Osteoblast (primary cell): ENCODE measurements around the gene SMIM7. TPM values are rescaled to one million over a fixed set of nuclear protein-coding genes. Genes with fewer than 3 reads are reported as not detected.
"Not testable (repeated sequence)": the region's sequence is repeated elsewhere in the genome, so short reads cannot be mapped to it uniquely, and the experiment has no call there.

Source experiments
- DNase-seq: peaks from one replicate; pipeline ENCODE4 v3.0.0; 2011; ENCODE audit warnings: low spot score, mixed read lengths; ENCODE audit not compliant: insufficient read length; ENCODE audit errors: missing footprints
- H2AFZ ChIP-seq: 2 replicates; pipeline ENCODE4 v1.6.0; 2011; ENCODE audit warnings: mild to moderate bottlenecking, low read length
- H3K27ac ChIP-seq: 2 replicates; pipeline ENCODE4 v1.5.1; 2011; ENCODE audit warnings: mild to moderate bottlenecking, low read depth, low read length, moderate library complexity
- H3K27me3 ChIP-seq: 2 replicates; pipeline ENCODE4 v1.6.0; 2012; ENCODE audit warnings: mild to moderate bottlenecking, control low read depth, inconsistent platforms, low read length, moderate library complexity; ENCODE audit not compliant: insufficient read depth
- H3K36me3 ChIP-seq: 2 replicates; pipeline ENCODE4 v1.5.1; 2011; ENCODE audit warnings: mild to moderate bottlenecking, low read length, control low read depth, moderate library complexity; ENCODE audit not compliant: insufficient read depth
- H3K4me1 ChIP-seq: 2 replicates; pipeline ENCODE4 v1.5.1; 2011; ENCODE audit warnings: mild to moderate bottlenecking, low read length, control low read depth, moderate library complexity; ENCODE audit not compliant: insufficient read depth
- H3K4me2 ChIP-seq: 2 replicates; pipeline ENCODE4 v1.6.0; 2011; ENCODE audit warnings: mild to moderate bottlenecking, low read length; ENCODE audit not compliant: insufficient read depth
- H3K4me3 ChIP-seq: fragments of 200-600 bp; sonication (generic); 3 replicates; pipeline ENCODE4 v1.5.1; 2012; ENCODE audit warnings: mild to moderate bottlenecking, low read length, inconsistent platforms; ENCODE audit not compliant: insufficient read depth
- H3K79me2 ChIP-seq: 2 replicates; pipeline ENCODE4 v1.6.0; 2012; ENCODE audit warnings: mild to moderate bottlenecking, low read length, control low read depth, inconsistent platforms; ENCODE audit not compliant: insufficient read depth
- H3K9me3 ChIP-seq: 2 replicates; pipeline ENCODE4 v1.5.1; 2011; ENCODE audit warnings: low read depth, low read length, control low read depth
- H4K20me1 ChIP-seq: 2 replicates; pipeline ENCODE4 v1.6.0; 2012; ENCODE audit warnings: mild to moderate bottlenecking, low read length, control low read depth; ENCODE audit not compliant: insufficient read depth
- total RNA-seq: library from RNA; depleted of rRNA; stranded (reverse); fragments of >200 nt; gene quantifications from 2 replicates; pipeline ENCODE4 v1.2.3, GENCODE V29; 2012
- TF ChIP-seq, protein P1 (sequence below): IDR thresholded peaks from 2 replicates; pipeline ENCODE4 v1.5.1; 2011; ENCODE audit warnings: mild to moderate bottlenecking, low read depth, low read length, moderate library complexity; ENCODE audit errors: extremely low read depth

SMIM7 gene
- total RNA-seq, 1 donor = 60.1 TPM

DNA sequence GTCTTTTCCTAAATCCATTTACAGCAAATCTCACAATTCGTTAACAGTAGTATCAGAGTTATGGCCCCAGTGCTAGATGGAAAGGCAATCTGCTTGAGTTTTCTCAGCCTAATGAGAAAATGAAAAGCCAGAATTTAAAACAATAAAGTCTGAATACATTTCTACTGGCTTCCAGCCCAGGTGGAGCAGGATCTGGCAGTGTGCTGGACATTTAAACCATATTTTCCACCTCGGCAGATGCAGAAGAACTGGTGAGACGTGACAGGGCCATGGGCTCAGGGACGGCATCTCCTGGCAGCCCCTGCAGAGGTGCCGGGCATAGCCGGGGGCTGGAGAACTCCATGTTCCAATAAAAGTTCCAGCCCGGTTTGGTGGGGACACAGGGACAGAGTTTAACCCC, 7.1 kb downstream of the SMIM7 start:
- H3K36me3 ChIP-seq = peaks cover 52% of the 10 kb centered on the region

GRCh38 chr19:16651421-16652188, 8.3 kb downstream of the SMIM7 start:
- not testable (repeated sequence) for H2AFZ ChIP-seq, DNase-seq, H3K4me1 ChIP-seq, H3K4me2 ChIP-seq, H3K27me3 ChIP-seq, H3K27ac ChIP-seq, H3K9me3 ChIP-seq, H3K4me3 ChIP-seq
- Histone ChIP-seq H4K20me1 (peaks cover 14% of the 10 kb centered on the region), H3K79me2 (peaks cover 25% of the 10 kb centered on the region), H3K36me3 (peaks cover 49% of the 10 kb centered on the region)

More for the DNA sequence above, 7.1 kb downstream of the SMIM7 start:
- no peak overlapping the region for H3K4me3 ChIP-seq
- peaks cover 24% of the 10 kb centered on the region for H4K20me1 ChIP-seq
- H3K9me3 ChIP-seq = no peaks in the 10 kb centered on the region
- TF ChIP-seq, protein P1, sequence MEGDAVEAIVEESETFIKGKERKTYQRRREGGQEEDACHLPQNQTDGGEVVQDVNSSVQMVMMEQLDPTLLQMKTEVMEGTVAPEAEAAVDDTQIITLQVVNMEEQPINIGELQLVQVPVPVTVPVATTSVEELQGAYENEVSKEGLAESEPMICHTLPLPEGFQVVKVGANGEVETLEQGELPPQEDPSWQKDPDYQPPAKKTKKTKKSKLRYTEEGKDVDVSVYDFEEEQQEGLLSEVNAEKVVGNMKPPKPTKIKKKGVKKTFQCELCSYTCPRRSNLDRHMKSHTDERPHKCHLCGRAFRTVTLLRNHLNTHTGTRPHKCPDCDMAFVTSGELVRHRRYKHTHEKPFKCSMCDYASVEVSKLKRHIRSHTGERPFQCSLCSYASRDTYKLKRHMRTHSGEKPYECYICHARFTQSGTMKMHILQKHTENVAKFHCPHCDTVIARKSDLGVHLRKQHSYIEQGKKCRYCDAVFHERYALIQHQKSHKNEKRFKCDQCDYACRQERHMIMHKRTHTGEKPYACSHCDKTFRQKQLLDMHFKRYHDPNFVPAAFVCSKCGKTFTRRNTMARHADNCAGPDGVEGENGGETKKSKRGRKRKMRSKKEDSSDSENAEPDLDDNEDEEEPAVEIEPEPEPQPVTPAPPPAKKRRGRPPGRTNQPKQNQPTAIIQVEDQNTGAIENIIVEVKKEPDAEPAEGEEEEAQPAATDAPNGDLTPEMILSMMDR = no peak
- H3K27ac ChIP-seq = no peak overlapping the region
- peaks cover 37% of the 10 kb centered on the region for H3K79me2 ChIP-seq
- H2AFZ ChIP-seq = no peak overlapping the region
- DNase-seq = no peak
- no peaks in the 10 kb centered on the region for H3K27me3 ChIP-seq
- peaks cover 2% of the 10 kb centered on the region for H3K4me1 ChIP-seq
- no peak overlapping the region for H3K4me2 ChIP-seq

DNA sequence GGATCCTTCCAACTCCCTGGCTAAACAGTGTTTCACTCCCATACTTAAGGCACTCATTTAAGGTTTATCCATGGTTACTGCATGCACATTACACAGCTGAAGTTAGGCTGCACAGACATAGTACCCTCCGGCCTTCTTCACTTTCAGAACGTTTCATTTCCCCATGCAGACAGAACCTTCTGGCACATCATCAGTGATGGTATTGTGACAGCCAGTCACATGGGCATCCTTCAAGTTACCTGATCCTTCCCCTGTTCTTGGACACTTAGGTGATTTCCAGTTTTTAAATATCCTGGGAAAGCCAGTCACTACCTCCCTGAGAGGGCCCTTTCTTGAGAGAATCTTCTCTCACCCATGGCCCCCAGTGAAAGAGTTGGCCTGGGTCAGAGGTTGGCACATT, 9.1 kb downstream of the SMIM7 start:
- H3K36me3 ChIP-seq = peaks cover 51% of the 10 kb centered on the region
- DNase-seq = no peak
- H3K4me2 ChIP-seq = no peak overlapping the region
- no peaks in the 10 kb centered on the region for H3K27me3 ChIP-seq
- H3K4me3 ChIP-seq = no peak overlapping the region
- peaks cover 2% of the 10 kb centered on the region for H3K4me1 ChIP-seq
- H3K27ac ChIP-seq = no peak overlapping the region
- peaks cover 20% of the 10 kb centered on the region for H3K79me2 ChIP-seq
- peaks cover 11% of the 10 kb centered on the region for H4K20me1 ChIP-seq
- no peak overlapping the region for H2AFZ ChIP-seq
- no peaks in the 10 kb centered on the region for H3K9me3 ChIP-seq
- TF ChIP-seq, protein P1 = no peak

- H3K27ac ChIP-seq = no peak overlapping the region
- no peaks in the 10 kb centered on the region for H3K27me3 ChIP-seq
- H3K4me2 ChIP-seq = peak overlapping the region; percentile 20
- H3K36me3 ChIP-seq = peaks cover 49% of the 10 kb centered on the region
- no peaks in the 10 kb centered on the region for H3K9me3 ChIP-seq
- no peak overlapping the region for H3K4me3 ChIP-seq
- TF ChIP-seq, protein P1 = no peak
- H3K4me1 ChIP-seq = peaks cover 2% of the 10 kb centered on the region
- H4K20me1 ChIP-seq = peaks cover 10% of the 10 kb centered on the region
- peaks cover 19% of the 10 kb centered on the region for H3K79me2 ChIP-seq
- H2AFZ ChIP-seq = no peak overlapping the region
- no peak for DNase-seq
Observed at GRCh38 chr19:16649734-16650133, 10.2 kb downstream of the SMIM7 start.
